Measurements from ENCODE around the gene GPR62. TPM values are rescaled to one million over a fixed set of nuclear protein-coding genes. Genes with fewer than 3 reads are reported as not detected.

The GPR62 gene
- total RNA-seq, 1 donor from 2014 or later: 0.57 TPM

DNA sequence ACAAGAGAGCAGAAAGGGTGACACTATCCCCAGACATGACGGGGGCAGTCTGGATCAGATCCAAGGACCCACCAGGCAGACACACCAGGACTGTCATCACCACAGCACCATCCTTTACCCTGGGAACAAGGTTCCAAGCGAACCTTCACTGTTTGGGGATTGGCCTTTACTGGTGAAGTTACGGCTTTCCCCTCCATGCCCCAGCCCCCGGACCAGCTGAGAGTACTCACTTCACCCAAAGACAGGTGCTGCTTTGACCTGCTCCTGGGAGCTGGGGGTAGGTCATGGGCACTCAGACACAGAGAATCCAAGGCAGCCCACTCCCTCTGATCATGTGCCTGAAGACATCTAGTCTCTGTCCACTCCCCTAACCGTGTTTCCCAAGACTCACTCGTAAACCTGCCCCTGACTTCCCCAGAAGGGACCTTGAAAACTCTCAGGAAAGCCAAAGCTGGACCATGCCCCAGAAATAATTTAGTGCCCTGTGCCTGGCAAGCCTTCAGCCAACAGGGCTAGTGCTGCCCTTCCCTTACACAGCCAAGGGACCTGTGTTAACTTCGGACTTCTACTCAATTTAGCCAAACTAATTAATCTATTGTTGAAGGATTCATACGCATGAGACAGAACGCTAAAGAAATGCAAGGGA lies 16.3 kb upstream of the GPR62 start:
- peak; percentile 37 for DNase-seq (ENCODE audit: low spot score)

DNA sequence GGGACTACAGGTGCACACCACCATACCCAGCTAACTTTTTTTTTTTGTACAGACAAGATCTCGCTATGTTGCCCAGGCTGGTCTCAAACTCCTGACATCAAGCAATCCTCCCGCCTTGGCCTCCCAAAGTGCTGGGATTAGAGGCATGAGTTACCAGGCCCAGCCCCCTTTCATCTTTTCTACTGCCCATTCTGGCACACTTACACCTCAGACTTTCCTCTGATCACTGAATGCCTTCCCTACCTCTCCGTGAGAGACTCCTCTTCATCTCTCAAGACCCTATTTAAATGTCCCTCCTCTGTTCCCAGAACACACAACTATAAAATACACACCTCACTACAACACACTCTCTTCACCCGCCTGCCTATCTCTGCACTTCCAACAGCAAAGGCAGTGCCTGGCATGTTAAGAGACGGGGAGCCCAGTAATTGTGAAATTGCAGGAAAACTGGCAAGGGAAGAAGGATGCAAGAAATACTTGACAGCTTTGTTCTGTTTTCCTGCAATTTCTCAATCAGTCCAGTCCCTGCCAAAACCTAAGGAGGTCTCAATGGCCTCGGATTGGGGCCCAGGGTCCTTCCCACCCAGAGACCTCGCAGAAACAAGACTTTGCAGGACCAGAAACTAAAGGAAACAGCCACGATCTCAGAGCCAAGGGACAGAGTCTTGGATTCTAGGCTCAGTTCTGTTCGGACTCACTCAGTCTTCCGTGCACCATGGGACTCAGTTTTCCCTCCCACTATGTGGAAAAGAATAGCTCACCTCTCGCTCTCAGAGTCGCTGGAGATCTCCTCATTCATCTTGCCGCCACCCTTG lies 14.3 kb upstream of the GPR62 start:
- DNase-seq (ENCODE audit: low spot score): peak; percentile 39

DNA sequence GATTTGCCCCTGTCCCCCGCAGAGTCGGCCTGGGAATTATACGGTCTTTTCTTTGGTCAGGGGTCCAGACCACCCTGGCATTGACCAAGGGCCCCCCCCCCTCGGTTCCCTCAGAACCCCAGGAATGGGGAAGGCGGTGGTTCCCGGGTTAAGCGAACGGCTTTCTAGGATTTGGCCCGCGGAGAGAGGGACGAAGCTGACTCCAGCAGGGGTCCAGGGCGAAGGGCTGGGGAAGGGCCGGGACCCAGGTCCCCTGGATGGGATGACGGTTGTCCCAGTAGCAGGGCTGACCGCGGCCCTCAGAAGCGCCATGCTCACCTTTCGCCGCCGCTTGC lies 13.8 kb upstream of the GPR62 start:
- DNase-seq (ENCODE audit: low spot score): no peak

DNA sequence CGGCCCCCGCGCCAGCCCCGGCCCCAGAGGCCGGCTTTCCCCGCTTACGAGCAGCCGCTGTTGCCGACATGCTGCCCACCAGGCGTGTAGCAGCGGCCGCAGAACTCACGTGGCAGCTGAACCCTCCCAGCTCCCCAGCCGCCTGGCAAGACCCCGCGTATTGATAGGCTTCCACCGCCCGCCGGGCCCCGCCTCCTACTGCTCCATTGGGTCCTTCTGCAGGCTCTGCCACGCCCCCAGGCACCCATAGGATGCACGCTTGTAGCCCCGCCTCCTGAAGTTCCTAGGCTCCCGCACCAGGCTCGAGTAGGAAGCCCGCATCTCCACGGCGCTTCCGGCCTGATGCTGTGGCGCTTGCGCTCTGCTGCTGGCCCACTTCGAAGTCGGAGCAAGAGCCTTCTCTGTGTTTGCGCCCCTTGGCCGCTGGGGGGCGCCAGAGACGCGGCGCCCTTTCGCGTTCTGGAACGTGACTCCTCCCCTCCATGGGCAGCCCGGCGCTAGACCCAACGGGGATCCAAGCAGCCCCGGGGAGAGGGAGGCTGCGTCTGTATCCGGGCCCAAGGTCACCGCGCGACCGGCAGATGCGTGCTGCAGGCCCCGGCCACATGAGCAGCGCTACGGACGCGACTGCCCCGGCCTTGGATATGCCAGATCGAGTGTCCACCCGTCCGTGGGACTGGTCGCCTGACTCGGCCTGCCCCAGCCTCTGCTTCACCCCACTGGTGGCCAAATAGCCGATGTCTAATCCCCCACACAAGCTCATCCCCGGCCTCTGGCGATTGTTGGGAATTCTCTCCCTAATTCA lies 13.2 kb upstream of the GPR62 start, which contains the start of the genes PARP3 and RRP9:
Gene PARP3, plus strand, starts transcription at position 566 of the 805 bp plus-strand sequence. CDS start 993 bp downstream, outside the sequence.
Gene RRP9, minus strand, starts transcription at position 107 of the 805 bp plus-strand sequence. Its CDS starts 37 bp downstream, at position 70.
- DNase-seq (ENCODE audit: low spot score): peak; percentile 100

DNA sequence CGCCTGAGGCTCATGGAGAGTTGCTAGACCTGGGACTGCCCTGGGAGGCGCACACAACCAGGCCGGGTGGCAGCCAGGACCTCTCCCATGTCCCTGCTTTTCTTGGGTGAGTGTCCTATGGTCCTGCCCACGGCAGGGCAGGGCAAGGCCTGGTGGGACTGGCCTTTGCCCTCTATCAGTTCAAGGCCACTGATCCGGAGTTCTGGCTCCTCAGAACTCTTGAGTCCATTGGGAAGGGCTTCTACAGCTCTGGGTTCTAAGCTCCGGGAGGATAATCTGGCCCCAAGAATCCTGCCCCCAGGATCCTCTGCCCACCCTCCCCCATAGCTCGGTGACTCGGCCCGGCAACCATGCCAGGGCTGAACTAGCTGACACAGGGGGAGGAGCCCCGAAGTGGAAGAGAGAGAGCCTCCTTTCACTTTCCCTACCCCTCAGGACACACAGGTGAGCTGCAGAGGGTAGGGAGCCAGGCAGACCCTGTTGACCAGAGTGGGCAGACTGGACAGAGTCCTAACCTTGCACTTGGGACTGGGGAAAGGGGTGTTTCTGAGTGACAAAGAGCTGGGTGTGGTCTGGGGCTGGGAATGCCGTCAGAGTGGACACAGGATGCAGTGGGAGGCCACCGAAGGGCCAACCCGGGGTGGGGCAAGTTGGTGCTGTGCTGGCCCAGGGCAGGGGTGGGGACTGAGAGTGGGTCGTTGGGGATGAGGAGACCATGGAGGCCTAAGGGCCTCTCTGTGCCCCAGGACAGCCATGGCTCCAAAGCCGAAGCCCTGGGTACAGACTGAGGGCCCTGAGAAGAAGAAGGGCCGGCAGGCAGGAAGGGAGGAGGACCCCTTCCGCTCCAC lies 12.4 kb upstream of the GPR62 start:
- peak; percentile 75 for DNase-seq (ENCODE audit: low spot score)

DNA sequence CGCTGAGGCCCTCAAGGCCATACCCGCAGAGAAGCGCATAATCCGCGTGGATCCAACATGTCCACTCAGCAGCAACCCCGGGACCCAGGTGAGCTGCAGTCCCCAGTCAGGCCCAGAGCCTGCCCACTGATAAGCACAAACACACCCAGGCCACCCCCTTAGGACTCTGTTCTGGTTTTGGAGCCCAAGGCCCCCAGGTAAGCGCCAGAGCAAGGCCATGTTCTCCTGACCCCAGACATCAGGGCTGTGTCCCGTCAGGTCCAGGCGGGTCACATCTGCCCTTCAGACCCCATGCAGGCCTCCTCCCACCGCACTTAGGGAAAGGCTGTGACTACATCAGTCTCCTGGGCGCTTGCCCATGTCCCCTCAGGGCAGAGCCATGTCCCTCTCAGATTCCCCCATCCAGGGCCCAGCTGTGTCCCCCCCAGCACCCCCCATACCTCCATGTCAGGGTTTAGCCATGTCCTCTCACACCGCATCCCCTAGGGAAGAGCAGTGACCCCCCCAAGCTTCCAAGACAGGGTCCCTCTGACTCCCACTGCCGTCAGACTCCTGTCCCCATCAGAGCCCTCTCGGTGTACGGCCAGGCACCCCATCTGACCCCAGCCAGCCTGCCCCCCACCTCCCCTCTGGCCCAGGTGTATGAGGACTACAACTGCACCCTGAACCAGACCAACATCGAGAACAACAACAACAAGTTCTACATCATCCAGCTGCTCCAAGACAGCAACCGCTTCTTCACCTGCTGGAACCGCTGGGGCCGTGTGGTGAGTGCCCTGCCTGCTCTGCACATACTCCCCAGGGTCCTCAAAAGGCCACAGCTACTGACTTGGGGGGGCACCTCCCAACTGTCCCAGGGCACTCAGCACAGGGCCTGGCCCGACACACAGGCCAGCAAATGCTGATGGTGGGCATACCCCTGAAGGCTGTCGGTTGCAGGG lies 11.5 kb upstream of the GPR62 start:
- peak; percentile 43 for DNase-seq (ENCODE audit: low spot score)

DNA sequence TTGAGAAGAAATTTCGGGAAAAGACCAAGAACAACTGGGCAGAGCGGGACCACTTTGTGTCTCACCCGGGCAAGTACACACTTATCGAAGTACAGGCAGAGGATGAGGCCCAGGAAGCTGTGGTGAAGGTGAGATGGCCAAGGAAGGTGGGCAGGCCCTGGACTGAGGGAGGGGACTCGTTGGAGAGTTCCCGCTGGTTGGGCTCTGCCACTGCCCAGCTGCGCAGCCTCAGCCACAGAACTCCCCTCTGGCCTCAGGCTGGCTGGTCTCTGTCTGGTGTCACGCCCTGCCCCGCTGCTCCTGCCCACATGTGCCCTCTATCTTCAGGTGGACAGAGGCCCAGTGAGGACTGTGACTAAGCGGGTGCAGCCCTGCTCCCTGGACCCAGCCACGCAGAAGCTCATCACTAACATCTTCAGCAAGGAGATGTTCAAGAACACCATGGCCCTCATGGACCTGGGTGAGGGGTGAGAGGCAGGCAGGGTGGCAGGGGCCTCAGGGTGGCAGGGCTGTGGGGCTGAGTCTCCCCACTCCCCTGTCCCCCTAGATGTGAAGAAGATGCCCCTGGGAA lies 10.6 kb upstream of the GPR62 start:
- no peak for DNase-seq (ENCODE audit: low spot score)

DNA sequence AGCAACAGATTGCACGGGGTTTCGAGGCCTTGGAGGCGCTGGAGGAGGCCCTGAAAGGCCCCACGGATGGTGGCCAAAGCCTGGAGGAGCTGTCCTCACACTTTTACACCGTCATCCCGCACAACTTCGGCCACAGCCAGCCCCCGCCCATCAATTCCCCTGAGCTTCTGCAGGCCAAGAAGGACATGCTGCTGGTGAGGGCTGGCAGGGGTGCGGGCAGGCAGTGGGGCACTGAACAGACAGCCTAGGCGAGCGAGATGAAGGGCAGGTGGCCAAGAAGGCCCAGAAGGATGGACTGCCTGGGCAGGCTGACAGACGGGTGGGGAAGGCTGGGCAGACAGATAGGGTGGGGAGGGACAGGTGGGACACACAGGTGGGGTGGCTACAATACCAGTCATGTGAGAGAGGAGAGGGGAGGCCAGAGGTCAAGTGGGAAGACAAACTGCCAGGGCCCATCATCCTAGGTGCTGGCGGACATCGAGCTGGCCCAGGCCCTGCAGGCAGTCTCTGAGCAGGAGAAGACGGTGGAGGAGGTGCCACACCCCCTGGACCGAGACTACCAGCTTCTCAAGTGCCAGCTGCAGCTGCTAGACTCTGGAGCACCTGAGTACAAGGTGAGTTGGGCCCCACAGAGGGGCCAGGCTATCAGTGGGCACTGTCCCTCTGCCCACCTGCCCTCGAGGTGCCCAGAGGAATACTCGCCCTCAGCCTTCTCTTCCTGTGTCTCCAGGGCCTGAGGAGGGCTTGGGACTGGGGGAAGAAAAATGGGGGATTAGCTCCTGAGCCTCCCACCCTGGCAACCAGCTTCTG lies 9.9 kb upstream of the GPR62 start:
- no peak for DNase-seq (ENCODE audit: low spot score)

DNA sequence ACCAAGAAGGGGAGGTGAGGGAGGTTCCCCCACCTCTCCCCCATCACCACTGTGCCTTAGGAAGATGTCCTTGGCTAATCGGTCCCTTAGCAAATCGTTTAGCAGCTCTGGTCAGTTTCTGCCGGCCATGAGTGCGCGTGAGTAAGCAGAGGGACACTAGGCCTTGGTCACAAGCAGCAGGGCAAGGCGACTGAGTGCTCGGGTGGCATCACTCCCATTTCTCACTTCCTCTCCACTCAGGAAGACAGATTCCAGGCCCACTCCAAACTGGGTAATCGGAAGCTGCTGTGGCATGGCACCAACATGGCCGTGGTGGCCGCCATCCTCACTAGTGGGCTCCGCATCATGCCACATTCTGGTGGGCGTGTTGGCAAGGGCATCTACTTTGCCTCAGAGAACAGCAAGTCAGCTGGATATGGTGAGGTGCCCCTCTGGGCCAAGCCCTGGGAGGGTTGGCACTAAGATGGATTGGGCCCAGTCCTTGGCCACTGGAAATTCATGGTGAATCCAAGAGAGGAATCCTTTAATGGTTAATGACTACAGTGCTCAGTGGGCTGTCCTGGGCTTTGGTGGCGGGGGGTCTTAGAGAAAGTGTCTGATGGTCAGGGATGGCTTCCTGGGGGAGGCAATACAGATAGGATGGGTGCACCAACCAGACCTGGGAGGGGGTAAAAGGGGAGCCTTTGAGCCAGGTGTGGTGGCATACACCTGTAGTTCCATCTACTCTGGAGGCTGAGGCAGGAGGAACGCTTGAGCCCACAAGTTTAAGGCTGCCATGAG lies 9.1 kb upstream of the GPR62 start:
- DNase-seq (ENCODE audit: low spot score): no peak

DNA sequence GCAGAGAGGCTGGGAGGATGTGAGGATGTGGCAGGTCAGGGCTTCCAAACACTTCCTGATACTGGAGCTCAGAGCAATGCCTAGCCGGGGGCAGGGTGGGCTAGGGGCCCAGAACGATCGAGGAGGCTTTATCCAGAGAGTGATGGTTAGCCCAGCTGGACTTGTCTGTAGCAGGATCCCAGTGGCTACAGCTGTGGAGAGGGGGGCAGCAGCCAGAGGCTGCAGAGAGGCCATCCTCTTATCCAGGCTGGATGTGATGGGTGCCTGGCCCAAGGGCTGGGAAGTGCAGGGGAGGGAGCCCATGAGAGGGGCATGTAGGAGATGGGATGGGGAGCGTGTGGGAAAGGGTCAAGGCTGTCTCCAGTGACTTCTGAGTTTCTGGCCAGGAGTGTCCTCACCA lies 8.4 kb upstream of the GPR62 start:
- no peak for DNase-seq (ENCODE audit: low spot score)

DNA sequence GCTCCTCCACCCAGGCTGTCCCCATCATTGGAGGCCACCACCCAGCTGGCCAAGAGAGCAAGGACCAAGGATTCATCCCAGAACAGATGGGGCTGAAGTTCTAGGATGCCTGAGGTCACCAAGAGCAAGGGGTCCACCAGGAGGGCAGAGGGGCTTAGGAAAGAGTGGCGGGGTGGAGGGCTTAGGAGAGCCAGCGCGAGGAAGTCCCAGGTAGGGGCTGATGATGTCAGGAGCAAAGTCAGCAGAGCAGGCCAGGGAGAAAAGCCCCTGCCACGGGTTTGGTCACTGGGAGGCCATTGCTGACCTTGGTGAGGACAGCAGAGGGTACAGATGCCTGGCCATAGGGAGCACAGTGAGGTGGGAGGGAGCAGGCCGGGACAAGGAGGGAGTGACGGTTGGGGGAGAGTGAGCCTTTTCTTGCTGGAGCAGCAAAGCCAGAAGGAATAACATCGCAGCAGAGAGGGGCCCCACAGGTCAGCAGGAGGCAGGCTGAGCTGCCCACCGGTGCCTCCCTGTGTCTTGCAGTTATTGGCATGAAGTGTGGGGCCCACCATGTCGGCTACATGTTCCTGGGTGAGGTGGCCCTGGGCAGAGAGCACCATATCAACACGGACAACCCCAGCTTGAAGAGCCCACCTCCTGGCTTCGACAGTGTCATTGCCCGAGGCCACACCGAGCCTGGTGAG lies 7.8 kb upstream of the GPR62 start:
- DNase-seq (ENCODE audit: low spot score): no peak

DNA sequence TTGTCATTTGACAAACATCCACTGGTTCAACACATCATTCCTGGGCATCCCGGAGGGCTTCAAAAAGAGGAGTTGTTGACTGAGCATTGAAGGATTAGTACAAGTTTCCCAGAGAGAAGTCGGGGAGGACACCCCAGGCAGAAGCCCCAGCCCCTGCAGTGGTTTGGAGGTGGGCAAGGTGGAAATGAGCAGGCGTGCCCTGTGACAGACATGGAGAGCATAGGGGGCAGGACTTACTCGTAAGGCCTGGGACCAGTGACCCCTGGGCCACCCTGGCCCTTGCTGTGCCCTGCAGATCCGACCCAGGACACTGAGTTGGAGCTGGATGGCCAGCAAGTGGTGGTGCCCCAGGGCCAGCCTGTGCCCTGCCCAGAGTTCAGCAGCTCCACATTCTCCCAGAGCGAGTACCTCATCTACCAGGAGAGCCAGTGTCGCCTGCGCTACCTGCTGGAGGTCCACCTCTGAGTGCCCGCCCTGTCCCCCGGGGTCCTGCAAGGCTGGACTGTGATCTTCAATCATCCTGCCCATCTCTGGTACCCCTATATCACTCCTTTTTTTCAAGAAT lies 7.1 kb upstream of the GPR62 start:
- DNase-seq (ENCODE audit: low spot score): no peak

DNA sequence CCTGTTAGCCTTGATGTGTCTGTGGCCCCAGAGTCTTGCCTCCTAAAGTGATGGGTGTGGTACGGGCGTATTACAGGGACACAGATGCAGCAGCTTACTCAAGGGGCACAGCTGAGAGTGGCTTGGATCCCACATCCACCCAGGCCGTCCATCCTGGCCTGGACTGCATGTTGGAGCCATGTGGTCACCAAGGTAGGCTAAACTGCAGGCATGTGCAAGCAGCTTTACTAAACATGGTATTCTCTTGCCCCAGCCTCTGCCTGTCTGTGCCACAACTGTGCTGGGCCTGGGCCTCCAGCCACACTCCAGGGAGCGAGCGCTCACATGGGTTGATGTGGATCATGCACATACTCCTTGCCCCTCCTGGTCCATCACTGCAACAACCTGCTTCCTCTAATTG lies 6.1 kb upstream of the GPR62 start:
- DNase-seq (ENCODE audit: low spot score): no peak

DNA sequence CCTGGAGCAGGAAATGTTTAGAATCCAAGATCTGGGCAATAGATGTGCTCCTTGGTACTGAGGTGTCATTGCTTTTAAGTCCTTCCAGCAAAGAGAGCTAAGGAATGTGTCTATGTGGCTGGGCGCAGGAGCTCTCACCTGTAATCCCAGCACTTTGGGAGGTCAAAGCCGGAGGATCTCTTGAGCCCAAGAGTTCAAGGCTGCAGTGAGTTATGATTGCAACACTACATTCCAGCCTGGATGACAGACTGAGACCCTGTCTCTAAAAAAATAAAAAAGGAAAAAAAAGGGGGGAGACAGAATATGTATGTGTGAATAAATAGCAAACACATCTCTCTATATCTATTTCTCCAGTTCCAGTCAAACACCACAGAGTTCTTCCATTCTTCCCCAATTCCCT lies 4.3 kb upstream of the GPR62 start:
- no peak for DNase-seq (ENCODE audit: low spot score)

DNA sequence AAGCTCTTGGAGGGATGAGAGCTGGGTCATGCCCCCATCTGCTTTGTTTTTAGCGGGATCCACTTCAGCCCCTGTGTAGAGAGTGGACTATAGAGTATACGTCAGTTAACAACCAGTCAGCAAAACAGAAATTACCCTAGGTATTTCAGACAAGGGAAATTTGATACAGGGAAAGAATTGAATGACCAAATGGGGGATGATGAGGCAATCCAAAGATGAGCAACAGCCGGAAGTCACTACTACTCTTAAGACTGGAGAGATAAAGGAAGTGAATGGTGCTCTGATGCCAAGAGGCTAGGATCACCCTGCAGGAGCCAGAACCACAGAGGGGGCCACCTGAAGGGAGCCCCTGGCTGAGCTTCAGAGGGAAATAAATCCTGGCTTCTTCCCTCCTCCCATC lies 1.7 kb upstream of the GPR62 start:
- no peak for DNase-seq (ENCODE audit: low spot score)

DNA sequence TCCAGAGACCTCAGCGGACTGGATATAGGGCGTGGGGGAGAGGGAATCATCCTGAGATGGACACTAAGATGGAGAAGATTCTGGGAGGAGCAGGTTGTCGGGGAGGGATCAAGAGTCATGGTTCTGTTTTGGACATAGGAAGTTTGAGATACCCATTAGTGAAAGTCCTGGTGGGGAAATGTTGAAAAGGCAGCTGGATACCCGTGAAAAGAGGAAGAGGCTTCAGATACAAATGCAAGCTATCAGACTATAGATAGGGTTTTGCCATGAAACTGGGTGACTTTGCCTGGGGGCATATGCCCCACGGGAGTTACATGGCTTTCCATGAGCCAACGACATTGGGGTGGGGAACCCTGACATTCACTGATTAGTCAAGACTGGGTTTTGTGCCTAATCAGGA lies 1.1 kb upstream of the GPR62 start:
- no peak for DNase-seq (ENCODE audit: low spot score)

DNA sequence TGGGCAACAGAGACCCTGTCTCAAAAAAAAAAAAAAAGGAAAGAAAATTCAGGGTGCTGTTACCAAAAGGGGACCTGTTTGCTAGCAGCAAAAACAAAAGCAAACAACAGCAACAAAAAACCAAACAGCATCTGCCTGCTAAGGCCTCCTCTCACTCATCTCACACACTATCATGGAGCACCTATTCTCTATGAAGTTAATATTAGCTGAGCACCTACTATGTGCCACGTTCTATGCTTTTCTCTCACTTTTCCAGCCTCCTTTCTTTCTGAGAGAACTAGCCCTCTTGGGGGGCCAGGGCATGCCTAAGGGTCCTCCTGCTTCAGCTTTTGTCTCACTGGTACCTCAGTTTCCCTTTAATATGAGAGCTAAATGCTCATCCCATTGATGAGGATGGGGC lies 468 bp upstream of the GPR62 start:
- DNase-seq (ENCODE audit: low spot score): no peak
